ENCODE measurements around the gene BCAS2. TPM values are rescaled to one million over a fixed set of nuclear protein-coding genes. Genes with fewer than 3 reads are reported as not detected.

The BCAS2 gene
- 24.2 and 29.8 TPM in 2 replicates for total RNA-seq

GRCh38 chr1:114581335-114582287 is at the start of gene BCAS2:
BCAS2 (minus strand) TSS chr1:114581615; CDS start chr1:114581591, 24 bp downstream.

Other genes starting within 250 kb of the BCAS2 start
- 9.4 and 15.0 TPM in 2 replicates for gene TRIM33, start 70.4 kb downstream of the BCAS2 start, total RNA-seq
- 0.54 and 1.9 TPM in 2 replicates for gene DENND2C, start 88.4 kb upstream of the BCAS2 start, total RNA-seq
- not detected in 2 replicates for gene AMPD1, start 113.9 kb upstream of the BCAS2 start, total RNA-seq
- gene NRAS, start 135.2 kb upstream of the BCAS2 start, total RNA-seq, result 43.7 and 47.1 TPM in 2 replicates
- gene CSDE1, start 176.4 kb upstream of the BCAS2 start, total RNA-seq, result 533 and 591 TPM in 2 replicates
- 30.7 and 62.4 TPM in 2 replicates for gene SIKE1, start 199.1 kb upstream of the BCAS2 start, total RNA-seq